Natural killer cell treated with Interleukin-12 subunit alpha and Interleukin-12 subunit beta and Interleukin-15 and Interleukin-18, amount 100 ng/mL, for 72 hours (primary cell): ENCODE data around the gene CC2D1B. TPM values are rescaled to one million over a fixed set of nuclear protein-coding genes. Genes with fewer than 3 reads are reported as not detected.
A peak's percentile ranks its signal among the peaks of the same experiment; 100 is the strongest.
"Not testable (repeated sequence)": the region's sequence is repeated elsewhere in the genome, so short reads cannot be mapped to it uniquely, and the experiment has no call there.

ENCODE experiments used
- ATAC-seq, 2 donors: fragments of 150-1000 bp; cut with Tn5 transposase in 1 of 2; sonication (Bioruptor Pico), chemical (Tn5 transposase) in 1 of 2; 2 replicates each; pipeline ENCODE4 v1.10.0; 2021
- DNase-seq: peaks from one replicate; pipeline ENCODE4 v3.0.0; 2022; ENCODE audit warnings: low spot score
- H3K27ac Mint-ChIP-seq, 2 donors: 1 replicate in 1 of 2; 2 replicates in 1 of 2; pipeline ENCODE4 v1.8.0; 2022; ENCODE audit warnings: mixed read lengths in 2 of 2, mild to moderate bottlenecking in 1 of 2, moderate library complexity in 1 of 2
- H3K27me3 Mint-ChIP-seq, 2 donors: 1 replicate in 1 of 2; 2 replicates in 1 of 2; pipeline ENCODE4 v1.8.0; 2022; ENCODE audit warnings: mixed read lengths in 2 of 2
- H3K36me3 Mint-ChIP-seq: one replicate; pipeline ENCODE4 v1.8.0; 2022; ENCODE audit warnings: mixed read lengths
- H3K4me1 Mint-ChIP-seq, 2 donors: 1 replicate in 1 of 2; 2 replicates in 1 of 2; pipeline ENCODE4 v1.8.0; 2022; ENCODE audit warnings: low read depth in 2 of 2, mixed read lengths in 2 of 2, mild to moderate bottlenecking in 1 of 2
- H3K4me3 Mint-ChIP-seq: one replicate; pipeline ENCODE4 v1.8.0; 2022; ENCODE audit warnings: mixed read lengths
- H3K9me3 Mint-ChIP-seq: 2 replicates; pipeline ENCODE4 v1.8.0; 2022; ENCODE audit warnings: mixed read lengths
- total RNA-seq, 2 donors: library from RNA; stranded (reverse); gene quantifications; one replicate each; pipeline ENCODE4 v1.2.3, GENCODE V29; 2022

CC2D1B gene
- 10 to 100 TPM; 53.9 to 59.3 TPM for total RNA-seq

GRCh38 chr1:52365746-52366516, at the start of gene CC2D1B:
TSS of gene CC2D1B (minus strand) at chr1:52366205. CDS start at chr1:52364620, 1,585 bp downstream.
- peak; percentile 100 for DNase-seq
- Mint-ChIP-seq H3K27me3 (peaks cover 3 to 7% of the 10 kb centered on the region in 2 donors), H3K4me1 (peaks cover 33 to 41% of the 10 kb centered on the region in 2 donors), H3K4me3 (peak within 1 kb of the TSS; percentile 92), H3K36me3 (peaks cover 7% of the 10 kb centered on the region), H3K9me3 (no peaks in the 10 kb centered on the region), H3K27ac (peak within 1 kb of the TSS; percentile 90 to 99)
- peak; percentile 98 for ATAC-seq

- Mint-ChIP-seq H3K36me3 (peaks cover 40% of the 10 kb centered on the region), H3K4me3 (no peak overlapping the region), H3K27me3 (no peaks in the 10 kb centered on the region), H3K4me1 (peaks cover 3 to 6% of the 10 kb centered on the region in 2 donors), H3K9me3 (no peaks in the 10 kb centered on the region), H3K27ac (no peak overlapping the region)
- no peak for ATAC-seq
- no peak for DNase-seq
These were observed 48.9 kb upstream of the CC2D1B start for GRCh38 chr1:52414942-52415341.

- no peak overlapping the region for H3K27ac Mint-ChIP-seq
- H3K36me3 Mint-ChIP-seq, result peaks cover 47% of the 10 kb centered on the region
- no peak for ATAC-seq
These were observed 47.5 kb upstream of the CC2D1B start for GRCh38 chr1:52413410-52413989.

DNA sequence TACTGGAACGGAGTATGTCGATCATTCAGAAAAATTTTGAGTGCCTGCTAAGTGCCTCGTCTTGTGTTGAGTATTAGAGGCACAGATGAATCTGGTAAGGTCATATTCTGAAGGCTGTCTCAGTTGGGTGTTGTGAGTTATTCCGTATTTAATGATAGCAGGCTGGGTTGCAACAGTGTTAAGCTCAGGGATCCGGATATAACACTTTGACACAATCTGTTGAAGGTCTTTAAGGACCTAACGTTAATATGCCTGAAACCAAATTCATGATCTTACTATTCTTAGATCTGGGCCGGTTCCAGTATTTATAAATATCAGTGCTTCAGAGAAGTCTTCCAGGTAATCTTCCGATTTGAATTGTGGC, 39.0 kb upstream of the CC2D1B start:
- DNase-seq (no peak), ATAC-seq (peak in 1 of 2 donors; percentile 1)
- peaks cover 42% of the 10 kb centered on the region for H3K36me3 Mint-ChIP-seq
- peaks cover 24 to 44% of the 10 kb centered on the region in 2 donors for H3K4me1 Mint-ChIP-seq
- H3K4me3 Mint-ChIP-seq, result peak overlapping the region; percentile 99
- H3K27ac Mint-ChIP-seq, result peak overlapping the region; percentile 92 to 97
- no peaks in the 10 kb centered on the region for H3K27me3 Mint-ChIP-seq
- H3K9me3 Mint-ChIP-seq, result no peaks in the 10 kb centered on the region

More at GRCh38 chr1:52413410-52413989, 47.5 kb upstream of the CC2D1B start:
- Mint-ChIP-seq H3K4me3 (no peak overlapping the region), H3K4me1 (peaks cover 6 to 12% of the 10 kb centered on the region in 2 donors), H3K27me3 (no peaks in the 10 kb centered on the region), H3K9me3 (no peaks in the 10 kb centered on the region)
- no peak for DNase-seq

- H3K4me1 Mint-ChIP-seq, result peaks cover 24 to 44% of the 10 kb centered on the region in 2 donors
- ATAC-seq (peak; percentile 98 to 99), DNase-seq (peak; percentile 96)
- peak within 1 kb of the TSS; percentile 99 for H3K4me3 Mint-ChIP-seq
- H3K27me3 Mint-ChIP-seq, result no peaks in the 10 kb centered on the region
- H3K9me3 Mint-ChIP-seq, result no peaks in the 10 kb centered on the region
- H3K36me3 Mint-ChIP-seq, result peaks cover 42% of the 10 kb centered on the region
- peak within 1 kb of the TSS; percentile 92 to 97 for H3K27ac Mint-ChIP-seq
These were observed 38.3 kb upstream of the CC2D1B start, which contains the start of the genes ORC1 and PRPF38A for GRCh38 chr1:52404116-52404974. TSS of gene ORC1 (minus strand) at chr1:52404423. CDS start at chr1:52402223, 2,200 bp downstream. TSS of gene PRPF38A (plus strand) at chr1:52404602. CDS start at chr1:52404750, 148 bp downstream.

DNA sequence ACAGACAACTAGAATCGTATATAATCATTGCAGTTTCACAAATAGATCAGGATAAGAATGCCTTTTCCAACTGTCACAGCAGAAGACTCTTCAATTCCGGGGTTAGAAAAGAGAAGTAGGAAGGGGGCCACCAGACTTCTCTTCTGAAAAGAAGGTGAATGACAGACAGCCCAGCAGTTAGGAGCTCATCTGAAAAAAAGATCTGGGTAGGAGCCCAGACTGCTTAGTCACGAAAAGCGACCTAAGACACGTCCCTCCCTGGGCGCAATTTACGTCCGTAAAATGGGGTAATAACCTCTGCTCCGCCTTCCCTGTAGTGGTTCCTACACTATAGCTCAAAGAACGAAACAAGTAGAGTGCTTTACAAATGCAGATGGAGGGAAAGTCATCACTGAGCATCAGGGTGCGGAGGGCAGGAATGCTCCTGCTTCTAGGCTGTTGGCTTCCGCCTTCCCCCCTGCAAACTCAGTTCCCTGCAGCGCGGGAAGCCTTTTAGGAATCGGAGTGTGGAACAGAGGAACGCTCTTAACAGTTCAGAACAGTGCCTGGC, 37.6 kb upstream of the CC2D1B start:
- H3K27me3 Mint-ChIP-seq, result no peaks in the 10 kb centered on the region
- peak overlapping the region; percentile 92 to 97 for H3K27ac Mint-ChIP-seq
- no peaks in the 10 kb centered on the region for H3K9me3 Mint-ChIP-seq
- DNase-seq (peak; percentile 68), ATAC-seq (peak; percentile 71 to 74)
- peaks cover 22 to 39% of the 10 kb centered on the region in 2 donors for H3K4me1 Mint-ChIP-seq
- peak overlapping the region; percentile 99 for H3K4me3 Mint-ChIP-seq
- peaks cover 36% of the 10 kb centered on the region for H3K36me3 Mint-ChIP-seq

GRCh38 chr1:52402860-52403240, 36.8 kb upstream of the CC2D1B start:
- DNase-seq (no peak), ATAC-seq (no peak)
- peak overlapping the region; percentile 99 for H3K4me3 Mint-ChIP-seq
- H3K27ac Mint-ChIP-seq, result peak overlapping the region; percentile 92 to 97
- H3K9me3 Mint-ChIP-seq, result no peaks in the 10 kb centered on the region
- no peaks in the 10 kb centered on the region for H3K27me3 Mint-ChIP-seq
- peaks cover 31% of the 10 kb centered on the region for H3K36me3 Mint-ChIP-seq
- peaks cover 21 to 34% of the 10 kb centered on the region in 2 donors for H3K4me1 Mint-ChIP-seq

GRCh38 chr1:52400131-52400530, 34.1 kb upstream of the CC2D1B start:
- DNase-seq, result no peak
- H3K4me1 Mint-ChIP-seq, result peaks cover 9 to 24% of the 10 kb centered on the region in 2 donors
- H3K36me3 Mint-ChIP-seq, result peaks cover 40% of the 10 kb centered on the region
- no peak overlapping the region for H3K27ac Mint-ChIP-seq
- ATAC-seq, result no peak
- no peaks in the 10 kb centered on the region for H3K27me3 Mint-ChIP-seq
- H3K9me3 Mint-ChIP-seq, result no peaks in the 10 kb centered on the region
- H3K4me3 Mint-ChIP-seq, result no peak overlapping the region

DNA sequence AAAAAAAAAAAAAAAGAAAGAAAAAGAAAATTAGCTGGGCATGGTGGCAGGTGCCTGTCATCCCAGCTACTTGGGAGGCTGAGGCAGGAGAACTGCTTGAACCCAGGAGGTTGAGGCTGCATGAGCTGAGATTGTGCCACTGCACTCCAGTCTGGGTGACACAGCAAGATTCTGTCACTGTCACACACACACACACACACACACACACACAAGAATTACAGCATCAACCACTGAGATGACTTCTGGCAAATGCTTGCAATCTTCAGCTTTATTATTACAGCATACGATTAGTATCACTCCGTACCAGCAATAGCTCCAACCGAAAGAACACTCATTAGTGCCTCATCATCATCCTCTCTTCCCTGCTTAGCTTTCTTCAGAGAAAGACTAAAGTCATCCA, 33.6 kb upstream of the CC2D1B start:
- peaks cover 9 to 22% of the 10 kb centered on the region in 2 donors for H3K4me1 Mint-ChIP-seq
- no peaks in the 10 kb centered on the region for H3K9me3 Mint-ChIP-seq
- no peak overlapping the region for H3K27ac Mint-ChIP-seq
- peaks cover 39% of the 10 kb centered on the region for H3K36me3 Mint-ChIP-seq
- ATAC-seq (no peak), DNase-seq (no peak)
- no peaks in the 10 kb centered on the region for H3K27me3 Mint-ChIP-seq
- H3K4me3 Mint-ChIP-seq, result no peak overlapping the region

DNA sequence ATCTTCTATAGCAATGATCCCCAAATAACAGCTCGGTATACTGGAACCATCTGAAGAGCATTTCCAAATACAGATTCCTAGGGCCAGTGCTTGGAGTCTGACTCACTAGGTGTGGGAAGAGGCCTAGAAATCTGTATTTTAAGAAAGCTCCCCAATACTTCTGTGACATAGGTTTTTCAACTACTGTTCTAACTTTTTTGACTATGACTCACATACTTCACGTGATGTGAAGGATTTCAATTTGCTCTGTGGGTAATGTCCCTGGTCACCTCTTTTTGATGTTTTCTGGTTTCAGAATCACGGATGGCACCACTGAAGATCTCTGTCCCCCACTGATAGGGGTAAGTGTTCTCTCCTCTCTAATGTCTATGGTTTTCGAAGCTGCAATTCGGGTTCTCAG, 27.2 kb upstream of the CC2D1B start:
- ATAC-seq, result no peak
- Mint-ChIP-seq H3K27me3 (no peaks in the 10 kb centered on the region), H3K27ac (no peak overlapping the region), H3K4me1 (no peaks in the 10 kb centered on the region), H3K36me3 (peaks cover 24% of the 10 kb centered on the region), H3K9me3 (no peaks in the 10 kb centered on the region), H3K4me3 (no peak overlapping the region)
- DNase-seq, result no peak

- Mint-ChIP-seq H3K4me3 (no peak overlapping the region), H3K4me1 (no peaks in the 10 kb centered on the region), H3K27me3 (no peaks in the 10 kb centered on the region), H3K27ac (no peak overlapping the region), H3K36me3 (peaks cover 11% of the 10 kb centered on the region), H3K9me3 (no peaks in the 10 kb centered on the region)
- ATAC-seq (no peak), DNase-seq (no peak)
These were observed 20.5 kb upstream of the CC2D1B start for GRCh38 chr1:52386458-52386857.

GRCh38 chr1:52385376-52385775, 19.4 kb upstream of the CC2D1B start:
- H3K4me1 Mint-ChIP-seq, result no peaks in the 10 kb centered on the region
- H3K36me3 Mint-ChIP-seq, result peaks cover 17% of the 10 kb centered on the region
- ATAC-seq, result no peak

GRCh38 chr1:52369851-52370250, 3.8 kb upstream of the CC2D1B start:
- peaks cover 17 to 23% of the 10 kb centered on the region in 2 donors for H3K4me1 Mint-ChIP-seq
- H3K4me3 Mint-ChIP-seq, H3K27me3 Mint-ChIP-seq, H3K27ac Mint-ChIP-seq, ATAC-seq, H3K9me3 Mint-ChIP-seq, DNase-seq, H3K36me3 Mint-ChIP-seq: not testable (repeated sequence)

More at GRCh38 chr1:52385376-52385775, 19.4 kb upstream of the CC2D1B start:
- Mint-ChIP-seq H3K4me3 (no peak overlapping the region), H3K27me3 (no peaks in the 10 kb centered on the region), H3K9me3 (no peaks in the 10 kb centered on the region), H3K27ac (no peak overlapping the region)
- DNase-seq, result no peak
